ENCODE measurements around the gene S100A14.

DNA sequence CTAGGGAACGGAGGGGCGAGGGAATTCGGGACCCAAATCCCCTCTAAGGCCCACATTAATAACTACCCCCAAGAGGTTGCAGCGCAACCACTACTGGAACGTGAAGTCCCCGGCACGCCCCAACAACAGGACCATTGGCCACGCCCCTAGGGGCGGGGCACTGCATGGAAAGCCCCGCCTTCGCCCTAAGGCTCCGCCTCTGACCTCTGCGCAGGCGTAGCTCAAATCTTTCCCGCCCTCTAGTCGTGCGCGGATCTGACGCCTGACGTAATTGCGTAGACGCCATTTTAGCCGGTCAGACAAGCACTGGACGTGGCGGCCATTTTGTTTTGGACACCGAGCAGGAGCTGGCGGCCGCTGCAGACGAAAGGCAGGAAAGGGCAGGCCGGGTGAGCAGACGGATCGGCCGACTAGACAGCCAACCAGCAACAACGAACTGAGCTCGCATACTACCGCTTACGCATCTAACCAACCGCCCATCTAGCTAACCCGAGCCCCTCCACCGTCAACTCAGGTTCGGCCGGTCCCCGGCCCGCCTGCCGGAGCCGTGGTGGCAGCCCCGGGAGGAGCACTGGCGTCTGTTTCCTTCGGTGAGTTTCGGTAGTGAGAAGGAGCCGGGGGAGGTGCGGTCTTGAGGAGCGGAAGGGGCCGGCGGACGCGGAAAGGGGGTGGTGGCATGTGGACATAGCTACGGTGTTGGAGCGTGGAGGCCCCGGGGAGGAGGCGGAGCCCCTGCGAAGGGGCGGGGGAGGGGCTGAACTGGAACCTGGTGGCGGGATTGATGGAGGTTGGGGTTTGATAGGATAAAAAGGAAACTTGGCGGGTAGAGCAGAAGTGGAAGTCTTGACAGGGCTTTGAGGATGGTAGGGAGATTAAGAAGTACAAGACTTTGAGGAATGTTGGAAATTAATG, 17.9 kb upstream of the S100A14 start, which contains the start of gene CHTOP:
- TF ChIP-seq CTCF (IDR thresholded peaks at IDR 0.05; ENCODE audit: low read length): no peak
- TF ChIP-seq EZH2phosphoT487 (IDR thresholded peaks at IDR 0.05; ENCODE audit: low read length): no peak

All from MM.1S (cell line).